Stomach (tissue), 9 donors: Measurements from ENCODE around the gene TTR. TPM values are rescaled to one million over a fixed set of nuclear protein-coding genes. Genes with fewer than 3 reads are reported as not detected.

Experiments
- DNase-seq, 2 donors: peaks; one replicate each; pipeline versions ENCODE4 v3.0.0 to v3.0.0-alpha.2; 2013 to 2019
- H3K27ac ChIP-seq, 5 donors: fragments of 200-600 bp in 4 of 5; sonication (generic) in 4 of 5; one replicate each; pipeline ENCODE4 v1.5.1; 2013 to 2019; ENCODE audit warnings: mild to moderate bottlenecking in 1 of 5, moderate library complexity in 1 of 5
- H3K27me3 ChIP-seq, 3 donors: fragments of 200-600 bp; sonication (generic); one replicate each; pipeline ENCODE4 v1.5.1; 2017 to 2019; ENCODE audit warnings: mixed run types in 1 of 3
- H3K36me3 ChIP-seq, 4 donors: fragments of 200-600 bp; sonication (generic); 1 replicate in 3 of 4; 2 replicates in 1 of 4; pipeline ENCODE4 v1.5.1; 2016 to 2019
- H3K4me1 ChIP-seq, 4 donors: fragments of 200-600 bp; sonication (generic); one replicate each; pipeline ENCODE4 v1.5.1; 2016 to 2019
- H3K4me3 ChIP-seq, 4 donors: fragments of 200-600 bp; sonication (generic) in 3 of 4; one replicate each; pipeline ENCODE4 v1.5.1; 2016 to 2019; ENCODE audit warnings: mild to moderate bottlenecking in 1 of 4
- H3K9me3 ChIP-seq, 4 donors: fragments of 200-600 bp; sonication (generic); one replicate each; pipeline ENCODE4 v1.5.1; 2016 to 2019
- CTCF ChIP-seq, 7 experiments: fragments of 450-650 bp in 4 of 7; fragments of 200-600 bp in 3 of 7; sonication (generic) in 3 of 7; IDR thresholded peaks; one replicate each; pipeline ENCODE4 v1.5.1; 2016 to 2019; ENCODE audit warnings: antibody characterized with exemption in 7 of 7, control low read depth in 2 of 7, mild to moderate bottlenecking in 1 of 7
- EP300 ChIP-seq: sonication (generic); formaldehyde crosslinking; IDR thresholded peaks from one replicate; pipeline ENCODE4 v1.6.1; 2017; ENCODE audit warnings: antibody characterized with exemption
- POLR2A ChIP-seq, 4 donors: fragments of 450-650 bp; IDR thresholded peaks; one replicate each; pipeline ENCODE4 v1.6.1; 2016; ENCODE audit warnings: antibody characterized with exemption in 4 of 4, control low read depth in 2 of 4, mild to moderate bottlenecking in 1 of 4, moderate library complexity in 1 of 4
- POLR2AphosphoS5 ChIP-seq, 3 donors: sonication (generic); formaldehyde crosslinking; IDR thresholded peaks; one replicate each; pipeline ENCODE4 v1.6.1; 2016; ENCODE audit warnings: antibody characterized with exemption in 3 of 3
- WGBS, 5 donors: extraction: QIAGEN DNeasy Blood & Tissue Kit in 3 of 5; methylation state at CpG; one replicate each; pipeline versions ENCODE4 v1.1.5 to v1.1.7; 2013 to 2018; 5-methylcytosine and 5-hydroxymethylcytosine counted together
- intact Hi-C: fragments of 100-400 bp; cut with DNase I; formaldehyde crosslinking; loops from one replicate; pipeline ENCODE4 v1.15.1; 2023; ENCODE audit warnings: low total_unique reads
- polyA plus RNA-seq, 3 donors: library from polyadenylated mRNA; stranded (reverse); fragments of 200-250 nt; gene quantifications; one replicate each; pipeline ENCODE4 v1.2.3, GENCODE V29; 2013
- total RNA-seq, 5 donors: library from RNA; depleted of rRNA; stranded (reverse); fragments of >200 nt; gene quantifications; one replicate each; pipeline versions ENCODE4 v1.1.0 to v1.2.3, GENCODE V29; 2014 to 2016
- donor health status: healthy with polysubstance abuse.
- donor health status: Bipolar disorder and iron deficiency.
- donor health status: healthy.

TTR gene
- total and polyA plus RNA-seq, 8 donors, result 2.5 to 24.8 (median 8.0) TPM; not detected in 3

GRCh38 chr18:31606265-31606664 lies 14.6 kb downstream of the TTR start:
- Histone ChIP-seq H3K36me3 (no peaks in the 10 kb centered on the region), H3K27me3 (no peaks in the 10 kb centered on the region), H3K4me1 (peaks cover 0 to 9% (median 4%) of the 10 kb centered on the region in 4 donors), H3K4me3 (no peak overlapping the region), H3K27ac (no peak overlapping the region), H3K9me3 (no peaks in the 10 kb centered on the region)
- WGBS, 5 donors, result 37 to 46% (median 37%) methylated on average over 2 of the region's 2 CpGs
- TF ChIP-seq POLR2AphosphoS5 (IDR thresholded peaks at IDR 0.05) (no peak), POLR2A (IDR thresholded peaks at IDR 0.05) (no peak), CTCF (IDR thresholded peaks at IDR 0.05) (no peak)
- peak in 1 of 2 donors; percentile 37 for DNase-seq
- intact Hi-C loops, result no loop called here

- WGBS, 5 donors, result 58 to 79% (median 72%) methylated on average over 5 of the region's 5 CpGs
- intact Hi-C loops, result no loop called here
- Histone ChIP-seq H3K27me3 (no peaks in the 10 kb centered on the region), H3K4me1 (peaks cover 0 to 10% (median 5%) of the 10 kb centered on the region in 4 donors), H3K9me3 (no peaks in the 10 kb centered on the region), H3K27ac (no peak overlapping the region), H3K4me3 (no peak overlapping the region), H3K36me3 (no peaks in the 10 kb centered on the region)
- DNase-seq, result no peak
- TF ChIP-seq POLR2AphosphoS5 (IDR thresholded peaks at IDR 0.05), result no peak
- no peak for TF ChIP-seq EP300
- TF ChIP-seq CTCF (IDR thresholded peaks at IDR 0.05), result no peak
- no peak for TF ChIP-seq POLR2A (IDR thresholded peaks at IDR 0.05)
Measured at GRCh38 chr18:31607384-31607783, 15.7 kb downstream of the TTR start.

DNA sequence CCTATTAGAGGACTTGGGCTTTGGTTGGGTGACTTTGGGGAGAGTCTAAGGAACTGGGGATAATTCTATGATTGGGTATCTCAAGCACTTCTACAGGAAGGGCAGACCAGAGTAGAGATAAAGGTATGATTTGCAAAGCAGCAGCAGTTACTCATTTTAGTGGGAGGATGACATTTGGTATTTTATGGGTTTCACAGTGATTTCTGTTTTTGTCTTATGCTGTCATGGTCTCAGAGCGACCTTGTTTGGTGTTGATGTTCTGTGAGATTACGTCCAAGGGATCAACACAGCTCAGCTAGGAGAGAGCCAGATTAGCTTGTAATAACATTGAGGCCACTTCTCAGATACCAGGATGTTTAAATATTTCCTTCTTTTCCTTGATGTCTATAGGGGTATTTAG lies 18.2 kb downstream of the TTR start:
- WGBS, 5 donors, result 63 to 75% (median 68%) methylated on average over 2 of the region's 2 CpGs
- intact Hi-C loops, result no loop called here
- no peaks in the 10 kb centered on the region for H3K9me3 ChIP-seq
- DNase-seq, result no peak
- peaks cover 0 to 10% (median 5%) of the 10 kb centered on the region in 4 donors for H3K4me1 ChIP-seq
- TF ChIP-seq POLR2A (IDR thresholded peaks at IDR 0.05) (no peak), CTCF (IDR thresholded peaks at IDR 0.05) (no peak), EP300 (no peak), POLR2AphosphoS5 (IDR thresholded peaks at IDR 0.05) (no peak)
- no peaks in the 10 kb centered on the region for H3K27me3 ChIP-seq
- H3K27ac ChIP-seq, result no peak overlapping the region
- no peak overlapping the region for H3K4me3 ChIP-seq
- no peaks in the 10 kb centered on the region for H3K36me3 ChIP-seq

GRCh38 chr18:31610286-31611205 lies 18.9 kb downstream of the TTR start:
- peaks cover 0 to 10% (median 5%) of the 10 kb centered on the region in 4 donors for H3K4me1 ChIP-seq
- H3K4me3 ChIP-seq, result no peak overlapping the region
- H3K9me3 ChIP-seq, result no peaks in the 10 kb centered on the region
- intact Hi-C loops, result no loop called here
- no peaks in the 10 kb centered on the region for H3K27me3 ChIP-seq
- no peaks in the 10 kb centered on the region for H3K36me3 ChIP-seq
- TF ChIP-seq POLR2AphosphoS5 (IDR thresholded peaks at IDR 0.05) (no peak), EP300 (no peak), CTCF (IDR thresholded peaks at IDR 0.05) (peak in 3 of 7 experiments; percentile 19 to 40 (median 40)), POLR2A (IDR thresholded peaks at IDR 0.05) (no peak)
- H3K27ac ChIP-seq, result no peak overlapping the region
- peak; percentile 57 to 75 for DNase-seq
- 20 to 39% (median 23%) methylated on average over 7 to 8 of the region's 8 CpGs for WGBS, 5 donors
